Fibroblast of lung (primary cell): ENCODE data around the gene APP. TPM values are rescaled to one million over a fixed set of nuclear protein-coding genes. Genes with fewer than 3 reads are reported as not detected.

ENCODE experiments used
- DNase-seq, 2 donors: peaks; one replicate each; pipeline versions ENCODE4 v3.0.0 to v3.0.0-alpha.2; 2010; ENCODE audit warnings: low read depth in 2 of 2
- H2AFZ ChIP-seq: 2 replicates; pipeline ENCODE4 v1.5.1; 2012; ENCODE audit warnings: low read length, control low read depth, inconsistent platforms
- H3K27ac ChIP-seq: 2 replicates; pipeline ENCODE4 v1.5.1; 2011; ENCODE audit warnings: low read length, control low read depth; ENCODE audit not compliant: insufficient read depth
- H3K27me3 ChIP-seq: 2 replicates; pipeline ENCODE4 v1.5.1; 2011; ENCODE audit warnings: mild to moderate bottlenecking, low read length; ENCODE audit not compliant: control insufficient read depth, insufficient read depth
- H3K36me3 ChIP-seq: 2 replicates; pipeline ENCODE4 v1.5.1; 2011; ENCODE audit warnings: low read length; ENCODE audit not compliant: control insufficient read depth, insufficient read depth
- H3K4me1 ChIP-seq: 2 replicates; pipeline ENCODE4 v1.5.1; 2011; ENCODE audit warnings: low read length; ENCODE audit not compliant: control insufficient read depth, insufficient read depth; ENCODE audit errors: extremely low read depth
- H3K4me2 ChIP-seq: 2 replicates; pipeline ENCODE4 v1.5.1; 2011; ENCODE audit warnings: low read length, control low read depth; ENCODE audit not compliant: insufficient read depth; ENCODE audit errors: extremely low read depth
- H3K4me3 ChIP-seq, 4 experiments: fragments of 200-600 bp in 1 of 4; sonication (generic) in 1 of 4; replicated peaks in 1 of 4; 2 replicates each; pipeline ENCODE4 v1.5.1; 2011 to 2016; ENCODE audit warnings: low read length in 4 of 4, low read depth in 3 of 4, mild to moderate bottlenecking in 3 of 4, control low read depth in 2 of 4, inconsistent platforms in 1 of 4, mixed read lengths in 1 of 4; ENCODE audit not compliant: insufficient read depth in 1 of 4; ENCODE audit errors: control extremely low read depth in 1 of 4
- H3K79me2 ChIP-seq: 2 replicates; pipeline ENCODE4 v1.5.1; 2012; ENCODE audit warnings: mild to moderate bottlenecking, low read length, inconsistent platforms; ENCODE audit not compliant: control insufficient read depth, insufficient read depth
- H3K9ac ChIP-seq: 2 replicates; pipeline ENCODE4 v1.5.1; 2011; ENCODE audit warnings: mild to moderate bottlenecking, low read length, control low read depth; ENCODE audit not compliant: insufficient read depth
- H3K9me3 ChIP-seq: 2 replicates; pipeline ENCODE4 v1.5.1; 2012; ENCODE audit warnings: low read depth, low read length; ENCODE audit not compliant: control insufficient read depth, insufficient read depth
- H4K20me1 ChIP-seq: 2 replicates; pipeline ENCODE4 v1.5.1; 2011; ENCODE audit warnings: low read length; ENCODE audit not compliant: control insufficient read depth, insufficient read depth; ENCODE audit errors: extremely low read depth
- CTCF ChIP-seq, 2 donors: IDR thresholded peaks in 1 of 2; conservative IDR thresholded peaks in 1 of 2; 1 replicate in 1 of 2; 2 replicates in 1 of 2; pipeline ENCODE4 v1.5.1; 2011 to 2012; ENCODE audit warnings: low read length in 2 of 2, control low read depth in 1 of 2, inconsistent platforms in 1 of 2, low read depth in 1 of 2, mild to moderate bottlenecking in 1 of 2
- EZH2 ChIP-seq: IDR thresholded peaks from 2 replicates; pipeline ENCODE4 v1.5.1; 2012; ENCODE audit warnings: low read length, control low read depth, mild to moderate bottlenecking; ENCODE audit errors: missing control alignments
- polyA plus RNA-seq, 2 donors: library from polyadenylated mRNA; depleted of rRNA in 1 of 2; stranded (reverse) in 1 of 2; unstranded in 1 of 2; fragments of >200 nt; gene quantifications; 2 replicates each; pipeline ENCODE4 v1.2.1, GENCODE V29; 2011 to 2012; ENCODE audit warnings: missing spikeins in 1 of 2
- total RNA-seq: library from RNA; depleted of rRNA; stranded (reverse); fragments of >200 nt; gene quantifications from 2 replicates; pipeline ENCODE4 v1.2.1, GENCODE V29; 2014

APP gene
- total and polyA plus RNA-seq, 2 donors (not counting 1 experiment from before 2014, with no cell fraction given) = 633 to 1,088 TPM

GRCh38 chr21:26070822-26071425 is 99.6 kb downstream of the APP start:
- peak overlapping the region; percentile 24 to 40 (median 31) for H3K4me3 ChIP-seq
- H4K20me1 ChIP-seq = no peaks in the 10 kb centered on the region
- no peak overlapping the region for H2AFZ ChIP-seq
- no peak for TF ChIP-seq CTCF (conservative IDR thresholded peaks at IDR 0.05 in 1 of 2, IDR thresholded peaks at IDR 0.05 in 1 of 2; ENCODE audit: low read depth in 1 of 2, low read length in 2 of 2)
- TF ChIP-seq EZH2 = no peak
- H3K27me3 ChIP-seq = no peaks in the 10 kb centered on the region
- H3K4me2 ChIP-seq = peak overlapping the region; percentile 84
- no peak overlapping the region for H3K9ac ChIP-seq
- peaks cover 49% of the 10 kb centered on the region for H3K79me2 ChIP-seq
- no peaks in the 10 kb centered on the region for H3K9me3 ChIP-seq
- peak overlapping the region; percentile 67 for H3K27ac ChIP-seq
- H3K4me1 ChIP-seq = peaks cover 17% of the 10 kb centered on the region
- DNase-seq = peak; percentile 55 to 66
- no peaks in the 10 kb centered on the region for H3K36me3 ChIP-seq

- Histone ChIP-seq H3K4me3 (no peak overlapping the region), H2AFZ (no peak overlapping the region), H3K36me3 (no peaks in the 10 kb centered on the region), H3K4me1 (peaks cover 17% of the 10 kb centered on the region), H3K4me2 (peak overlapping the region; percentile 37), H3K27ac (no peak overlapping the region), H3K27me3 (no peaks in the 10 kb centered on the region), H3K9ac (no peak overlapping the region), H4K20me1 (no peaks in the 10 kb centered on the region), H3K9me3 (no peaks in the 10 kb centered on the region), H3K79me2 (peaks cover 48% of the 10 kb centered on the region)
- no peak for DNase-seq
- TF ChIP-seq CTCF (conservative IDR thresholded peaks at IDR 0.05 in 1 of 2, IDR thresholded peaks at IDR 0.05 in 1 of 2; ENCODE audit: low read depth in 1 of 2, low read length in 2 of 2) (no peak), EZH2 (no peak)
These were observed 100.4 kb downstream of the APP start for GRCh38 chr21:26070121-26070520.

GRCh38 chr21:26068776-26069175 is 101.8 kb downstream of the APP start:
- Histone ChIP-seq H3K27ac (no peak overlapping the region), H4K20me1 (no peaks in the 10 kb centered on the region), H3K9ac (no peak overlapping the region), H3K79me2 (peaks cover 53% of the 10 kb centered on the region), H3K9me3 (no peaks in the 10 kb centered on the region), H3K27me3 (no peaks in the 10 kb centered on the region), H3K4me1 (peaks cover 17% of the 10 kb centered on the region), H3K36me3 (no peaks in the 10 kb centered on the region), H2AFZ (no peak overlapping the region), H3K4me3 (no peak overlapping the region), H3K4me2 (no peak overlapping the region)
- DNase-seq = no peak
- no peak for TF ChIP-seq CTCF (conservative IDR thresholded peaks at IDR 0.05 in 1 of 2, IDR thresholded peaks at IDR 0.05 in 1 of 2; ENCODE audit: low read depth in 1 of 2, low read length in 2 of 2)
- TF ChIP-seq EZH2 = no peak
